GM19351 (cell line): ENCODE measurements around the gene CNTNAP4.

Source experiments
- ATAC-seq: cut with Tn5 transposase; IDR thresholded peaks from one replicate; pipeline ENCODE4 v1.9.1; 2021; ENCODE audit warnings: mild to moderate bottlenecking, moderate library complexity; ENCODE audit not compliant: unreplicated experiment

The CNTNAP4 gene

DNA sequence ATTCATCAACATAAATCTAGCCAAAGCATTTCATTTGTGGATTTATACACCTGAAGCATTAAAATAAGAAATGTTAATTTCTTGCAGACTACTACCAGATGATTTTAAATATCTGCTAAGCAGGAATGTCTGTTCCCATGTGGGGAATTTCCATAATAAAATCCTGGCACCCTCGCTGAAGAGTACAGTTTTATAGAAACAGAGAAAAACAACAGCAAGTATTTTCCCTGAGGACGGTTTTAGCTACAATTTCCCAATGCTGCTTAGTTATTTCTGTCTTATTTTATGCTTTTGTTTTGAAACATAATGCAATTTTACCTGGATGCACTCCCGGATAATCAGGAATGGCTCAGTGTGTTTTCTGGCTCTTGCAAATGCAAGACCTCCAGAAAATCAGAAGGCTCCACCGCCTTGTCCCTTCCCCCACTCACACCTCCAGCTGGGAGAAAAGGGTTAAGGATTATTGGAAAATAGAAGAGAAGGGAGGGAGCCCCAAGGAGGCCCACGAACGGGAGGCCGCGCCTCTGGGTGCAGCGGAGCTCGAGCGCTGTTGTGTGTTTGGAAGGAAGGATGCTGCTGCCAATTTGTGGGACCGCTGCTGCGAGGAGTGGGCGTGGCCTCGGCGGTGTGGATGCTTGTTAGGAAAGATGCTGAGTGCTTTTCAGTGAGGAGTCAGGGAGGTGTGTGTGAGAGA is at the start of gene CNTNAP4:
TSS of gene CNTNAP4 (plus strand) at position 657 of the 694 bp plus-strand sequence. CDS start 262 bp downstream, outside the sequence.
- ATAC-seq = no peak

DNA sequence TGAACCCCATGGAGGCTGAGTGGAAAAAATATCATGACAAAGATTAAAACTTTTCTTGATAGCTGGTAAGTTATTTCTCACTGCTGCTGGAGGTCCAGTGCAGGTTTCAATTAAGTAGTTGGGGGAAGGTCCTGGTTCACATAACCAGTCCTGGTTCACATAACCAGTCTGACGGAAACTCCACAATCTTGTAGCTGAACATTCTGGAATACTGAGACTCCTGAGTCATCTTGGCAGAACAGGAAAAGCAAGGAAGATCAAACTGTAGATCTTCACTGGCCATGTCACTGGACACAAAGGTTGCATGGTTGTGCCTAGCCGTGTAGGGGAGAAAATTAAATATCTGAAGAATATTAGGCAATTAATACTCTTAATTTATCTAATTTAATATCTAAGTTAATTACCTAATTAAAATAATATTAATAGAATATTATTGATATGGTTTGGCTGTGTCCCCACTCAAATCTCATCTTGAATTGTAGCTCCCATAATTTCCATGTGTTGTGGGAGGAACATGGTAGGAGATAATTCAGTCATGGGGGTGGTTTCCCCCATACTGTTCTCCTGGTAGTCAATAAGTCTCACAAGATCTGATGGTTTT is 48.6 kb upstream of the CNTNAP4 start:
- no peak for ATAC-seq

DNA sequence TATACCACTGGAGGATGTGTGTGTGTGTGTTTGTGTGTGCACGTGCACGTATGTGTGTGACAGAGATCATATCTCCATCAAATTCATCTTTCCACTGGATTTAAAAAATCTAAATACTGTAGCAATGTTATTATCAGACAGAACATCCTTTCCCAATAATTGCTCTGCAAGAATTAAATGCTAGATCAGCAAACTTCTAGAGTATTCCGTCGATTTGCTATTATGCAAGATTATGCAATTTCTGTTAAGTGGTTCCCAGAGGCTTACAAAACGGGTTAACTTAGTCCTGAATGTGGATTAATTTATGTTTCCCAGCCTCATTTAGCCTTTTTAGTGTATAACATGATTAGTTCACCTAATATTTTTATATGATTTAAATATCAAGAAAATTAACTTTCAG is 44.5 kb upstream of the CNTNAP4 start:
- no peak for ATAC-seq

DNA sequence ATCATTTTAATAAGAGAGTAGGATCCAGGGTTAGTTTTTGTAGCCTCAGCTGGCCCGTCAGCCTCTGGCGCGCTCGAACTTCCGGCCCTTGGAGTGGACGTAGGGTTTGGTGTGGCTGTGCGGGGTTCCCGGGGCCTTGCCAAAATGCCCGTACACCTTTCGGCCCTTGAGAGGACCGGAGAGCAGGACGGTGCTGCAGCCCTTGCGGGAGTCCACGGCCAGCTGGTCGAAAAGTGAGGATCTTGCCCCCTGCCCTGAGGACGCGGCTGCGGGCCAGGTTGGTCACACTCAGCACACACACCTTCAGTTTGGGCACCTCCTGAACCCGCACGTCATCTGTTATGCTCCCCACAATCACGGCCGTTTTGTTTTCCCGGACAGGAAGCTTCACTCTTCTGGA is 42.2 kb upstream of the CNTNAP4 start:
- ATAC-seq = no peak

DNA sequence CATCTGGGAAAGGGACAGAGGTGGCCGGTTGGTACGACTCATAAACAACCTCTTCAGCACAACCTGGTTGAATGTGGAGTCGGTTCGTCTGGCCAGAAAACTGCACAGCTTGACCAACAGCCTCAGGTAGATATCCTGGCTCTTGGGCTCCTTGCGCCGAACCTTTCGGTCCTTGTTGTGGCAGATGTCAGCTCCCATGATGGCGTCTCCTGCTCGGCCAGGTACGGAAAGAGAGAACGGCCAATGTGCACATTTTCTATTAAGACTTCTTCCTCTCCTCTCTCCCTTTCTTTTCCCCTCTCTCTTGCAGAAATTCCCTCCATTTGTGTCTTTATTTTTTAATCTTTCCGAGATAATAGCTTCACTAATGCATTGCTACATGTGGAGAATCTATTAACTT is 41.8 kb upstream of the CNTNAP4 start:
- ATAC-seq = no peak

DNA sequence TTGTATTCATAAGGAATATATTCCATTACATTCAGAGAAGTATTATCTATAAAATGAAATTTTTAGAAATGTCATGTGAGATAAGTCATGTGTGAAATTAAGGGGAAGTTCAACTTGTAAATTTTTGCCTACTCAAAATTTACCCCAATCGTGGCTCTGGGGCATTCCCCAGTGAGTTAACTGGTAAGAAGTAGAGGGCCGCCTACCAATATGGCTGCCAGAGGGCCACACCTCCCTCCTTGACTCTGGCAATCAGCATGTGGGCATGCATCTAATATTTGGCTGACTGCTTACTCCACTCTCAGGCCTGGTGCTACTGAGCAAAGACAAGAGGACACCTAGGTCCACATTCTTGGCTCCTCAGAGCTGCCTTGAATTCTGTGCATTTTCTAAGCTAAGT is 39.7 kb upstream of the CNTNAP4 start:
- ATAC-seq = no peak

DNA sequence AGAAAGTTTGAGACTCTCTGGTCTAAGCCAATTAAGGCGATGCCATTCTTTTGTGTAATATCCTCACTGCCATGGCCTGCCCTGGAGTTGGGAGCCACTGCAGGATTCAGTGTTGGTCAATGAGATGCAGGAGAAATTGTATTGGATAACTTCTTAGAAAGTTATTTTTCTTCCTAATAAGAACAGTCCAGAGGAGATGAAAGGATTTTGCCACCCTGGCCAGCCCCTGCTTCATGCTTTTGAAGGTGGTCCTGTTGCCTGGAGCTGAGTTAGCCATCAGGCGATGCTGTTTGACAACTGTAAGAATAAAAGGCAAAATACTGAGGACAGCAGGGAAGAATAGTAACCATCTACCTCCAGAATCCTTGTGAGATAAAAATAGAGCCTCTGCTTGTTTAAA is 35.4 kb upstream of the CNTNAP4 start:
- no peak for ATAC-seq

DNA sequence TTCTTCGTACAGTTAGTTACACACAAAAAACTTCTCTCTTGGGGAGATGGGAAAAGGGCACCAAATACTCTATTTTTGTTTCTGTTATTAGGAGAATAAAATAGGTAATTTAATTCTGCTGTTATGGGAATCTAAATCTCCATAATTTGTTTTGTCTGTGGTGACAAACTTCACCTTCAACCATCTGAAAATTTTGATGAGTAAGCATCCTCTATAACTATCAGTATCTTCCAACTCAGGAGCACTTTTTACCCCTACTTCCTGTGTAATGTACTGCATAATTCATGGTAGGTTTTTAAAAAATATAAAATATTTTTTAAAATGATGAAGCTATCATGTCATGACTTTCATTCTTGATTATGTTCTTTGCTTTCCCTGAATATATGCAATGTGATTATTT is 33.6 kb upstream of the CNTNAP4 start:
- ATAC-seq = no peak

DNA sequence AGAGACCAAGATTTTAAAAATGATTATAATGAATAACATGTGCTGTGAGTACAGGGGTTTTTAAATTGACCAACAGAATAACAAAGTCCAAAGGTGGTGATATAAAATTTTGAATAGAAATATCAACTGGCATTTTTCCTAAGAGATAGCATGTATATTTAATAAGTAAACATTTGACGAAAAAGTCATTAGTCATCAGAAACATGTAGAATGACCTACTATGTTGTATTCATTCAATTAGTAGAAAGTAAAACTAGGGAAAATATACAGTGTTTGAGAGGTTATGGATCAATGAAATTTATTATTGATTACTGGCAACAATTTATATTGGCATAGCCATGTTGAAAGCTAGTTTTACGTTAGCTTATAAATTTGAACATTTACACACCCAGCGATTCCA is 30.6 kb upstream of the CNTNAP4 start:
- no peak for ATAC-seq

DNA sequence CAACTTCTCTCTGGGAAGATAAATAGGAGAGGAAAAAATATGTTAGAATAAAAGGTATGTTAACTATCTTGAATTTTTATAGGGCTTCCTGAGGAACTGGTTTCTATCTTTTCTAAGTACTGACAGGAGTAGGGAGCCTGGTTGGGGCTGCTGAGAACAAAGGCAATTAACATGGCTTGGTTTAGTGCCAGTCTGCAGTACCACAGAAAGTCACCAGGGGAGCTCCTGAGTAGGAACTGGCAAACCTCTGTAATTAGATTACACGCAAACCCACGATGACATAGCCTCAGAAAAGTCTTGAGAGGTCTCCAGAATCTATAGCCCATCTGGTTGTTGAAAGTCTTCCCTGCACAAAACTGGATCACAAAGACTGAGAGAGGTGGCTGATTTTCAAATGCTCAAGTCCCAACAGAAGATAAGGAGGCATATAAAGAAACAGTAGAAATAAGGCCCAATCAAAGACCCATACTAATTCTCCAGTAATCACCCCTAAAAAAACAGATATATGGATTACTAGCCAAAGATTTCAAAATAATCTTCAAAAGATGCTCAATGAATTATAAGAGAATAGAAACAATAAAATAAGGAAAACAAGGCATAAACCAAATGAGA is 11.7 kb upstream of the CNTNAP4 start:
- peak; percentile 90 for ATAC-seq

DNA sequence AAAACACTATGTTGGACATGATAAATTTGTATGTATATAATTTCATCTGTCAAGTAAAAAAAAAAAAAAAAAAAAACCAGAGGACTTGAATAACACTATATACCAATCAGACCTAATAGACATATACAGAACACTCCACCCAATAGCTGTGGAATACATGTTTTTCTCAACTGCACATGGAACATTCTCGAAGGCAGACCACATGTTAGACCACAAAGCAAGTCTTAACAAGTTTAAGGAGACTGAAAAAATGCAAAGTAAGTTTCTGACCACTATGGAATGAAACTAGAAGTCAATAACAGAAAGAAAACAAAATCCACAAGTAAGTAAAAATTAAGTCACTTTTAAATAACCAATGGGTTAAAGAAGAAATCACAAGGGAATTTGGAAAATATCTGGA is 8.4 kb upstream of the CNTNAP4 start:
- no peak for ATAC-seq

DNA sequence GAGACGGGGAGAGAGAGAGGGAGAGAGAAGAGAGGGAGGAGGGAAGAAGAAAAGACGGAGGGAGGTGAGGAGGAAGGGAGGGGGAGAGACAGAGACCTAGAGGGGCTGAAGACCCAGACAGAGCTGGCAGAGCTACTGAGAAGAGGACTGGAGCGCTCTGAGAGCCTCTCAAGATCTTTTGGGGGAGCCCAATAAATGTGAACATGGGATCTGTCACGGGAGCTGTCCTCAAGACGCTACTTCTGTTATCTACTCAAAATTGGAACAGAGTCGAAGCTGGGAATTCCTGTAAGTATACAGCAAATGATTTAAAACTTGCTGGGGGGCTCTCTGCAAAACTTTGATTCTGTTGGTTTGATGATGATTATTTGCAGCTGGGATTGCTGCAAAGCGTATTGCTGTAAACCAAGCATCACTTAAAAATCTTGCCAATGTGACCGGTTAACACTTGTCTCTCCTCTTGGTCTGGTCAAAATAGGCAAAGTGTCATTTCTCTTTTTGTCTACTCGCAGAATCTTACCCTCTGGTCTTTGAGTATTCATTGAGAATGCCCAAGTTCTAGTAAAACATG is 344 bp downstream of the CNTNAP4 start:
- ATAC-seq = no peak

DNA sequence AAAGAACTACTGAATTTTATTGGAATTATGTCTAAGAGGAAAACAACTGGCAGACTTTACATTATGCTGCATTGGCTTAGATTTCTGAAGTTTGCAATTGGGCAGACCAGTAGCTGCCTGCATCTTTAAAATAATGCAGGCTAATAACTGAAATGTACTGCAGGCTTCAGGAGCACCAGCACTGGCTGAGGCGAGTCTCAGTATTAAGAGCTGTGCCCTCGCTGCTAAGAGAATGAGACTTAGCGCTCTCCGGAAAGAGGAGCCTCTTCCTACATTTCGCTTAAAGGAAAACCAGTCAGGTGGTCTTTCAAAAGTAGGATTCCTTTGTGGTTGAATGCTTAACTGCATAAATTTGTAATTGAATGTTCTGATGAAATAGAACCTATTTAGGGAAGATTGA is 885 bp downstream of the CNTNAP4 start:
- no peak for ATAC-seq

DNA sequence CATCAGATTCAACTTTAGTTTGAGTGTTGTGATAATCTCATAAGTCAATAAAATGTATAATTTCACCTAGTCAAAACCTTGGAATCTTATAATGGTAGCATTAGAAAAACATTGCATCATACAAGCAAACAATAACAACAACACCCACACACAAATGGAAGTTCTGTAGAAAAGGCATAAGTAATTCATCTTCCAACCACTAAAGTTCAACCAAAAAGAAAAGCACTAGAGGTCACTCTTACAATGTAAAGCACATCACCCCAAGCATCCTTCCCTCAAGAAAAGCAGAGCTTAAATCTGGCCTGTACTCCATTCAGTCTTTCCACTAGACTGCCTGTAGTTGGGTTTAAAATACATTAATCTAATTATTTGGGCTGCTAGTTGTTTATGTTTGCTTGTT is 1.8 kb downstream of the CNTNAP4 start:
- ATAC-seq = peak; percentile 63

DNA sequence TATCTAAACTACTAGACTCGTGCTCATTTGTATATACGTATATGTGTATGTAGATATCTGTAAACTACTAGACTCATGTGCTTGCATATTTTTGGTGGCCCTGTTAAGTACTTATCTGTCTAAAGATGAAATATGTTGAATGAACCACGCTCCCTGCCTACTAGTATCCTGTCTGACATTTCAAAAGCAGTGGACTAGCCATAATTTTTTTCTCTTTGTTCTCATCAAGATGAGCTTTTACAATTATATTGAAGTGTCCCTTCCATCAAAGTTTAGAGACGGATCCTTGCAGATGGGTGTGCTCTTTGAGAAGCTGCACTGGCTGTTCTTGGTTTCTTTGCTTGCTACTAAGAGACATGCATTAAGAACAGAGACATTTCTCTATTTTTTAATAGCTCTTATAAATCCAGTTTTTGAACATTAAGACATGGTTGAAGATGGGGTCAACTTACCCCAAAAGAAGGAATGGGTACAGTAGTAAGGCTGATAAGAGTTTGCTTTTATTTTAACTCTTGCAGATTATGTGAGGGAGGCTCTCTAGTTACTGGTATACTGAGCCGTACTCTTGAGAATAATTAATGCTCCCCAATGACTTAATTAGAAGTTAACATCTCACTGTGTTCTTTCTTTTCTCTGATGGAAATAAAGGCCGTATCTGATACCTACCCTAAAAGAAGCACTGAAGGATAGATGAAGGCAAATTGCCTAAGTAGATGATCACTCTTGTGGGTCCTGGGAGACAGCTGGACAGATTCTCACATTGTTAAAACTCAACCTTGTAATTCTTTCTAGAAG is 3.4 kb downstream of the CNTNAP4 start:
- no peak for ATAC-seq

DNA sequence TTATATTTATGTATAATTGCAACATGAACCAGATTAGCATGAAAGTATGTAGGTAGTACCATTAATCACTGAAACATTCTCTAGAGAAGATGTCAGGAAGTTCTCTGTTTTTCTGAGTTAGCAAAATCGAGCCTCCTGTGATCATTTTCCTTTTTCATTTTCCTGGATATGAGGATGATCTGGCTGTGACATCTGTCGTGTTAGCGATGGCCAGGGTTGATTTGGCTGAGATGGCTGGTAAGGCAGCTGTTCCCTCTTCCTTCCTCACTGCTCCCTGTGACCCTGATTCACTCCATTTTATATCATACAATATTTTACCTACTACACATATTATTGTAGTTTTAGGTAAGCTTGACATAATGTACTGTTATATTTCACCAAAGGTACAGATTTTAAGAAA is 10.3 kb downstream of the CNTNAP4 start:
- ATAC-seq = no peak

DNA sequence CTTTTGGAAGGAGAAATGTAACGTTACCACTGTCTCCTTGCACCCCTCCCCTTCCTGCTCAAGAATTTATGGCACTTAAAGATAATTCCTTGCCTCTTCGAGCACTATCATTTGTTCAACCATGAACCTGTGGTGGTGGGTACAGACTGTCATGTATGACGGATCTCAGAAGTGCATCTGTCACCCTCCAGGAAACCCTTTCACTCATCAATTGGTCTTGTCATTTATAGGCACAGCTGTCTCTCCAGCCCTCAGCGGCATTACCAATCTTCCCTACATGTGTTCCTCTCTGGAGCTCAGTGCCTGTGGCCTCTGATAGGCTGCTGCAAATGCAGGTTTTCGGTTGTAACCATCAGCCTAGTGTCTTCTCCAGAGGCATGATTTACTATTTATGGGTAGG is 15.0 kb downstream of the CNTNAP4 start:
- ATAC-seq = no peak

DNA sequence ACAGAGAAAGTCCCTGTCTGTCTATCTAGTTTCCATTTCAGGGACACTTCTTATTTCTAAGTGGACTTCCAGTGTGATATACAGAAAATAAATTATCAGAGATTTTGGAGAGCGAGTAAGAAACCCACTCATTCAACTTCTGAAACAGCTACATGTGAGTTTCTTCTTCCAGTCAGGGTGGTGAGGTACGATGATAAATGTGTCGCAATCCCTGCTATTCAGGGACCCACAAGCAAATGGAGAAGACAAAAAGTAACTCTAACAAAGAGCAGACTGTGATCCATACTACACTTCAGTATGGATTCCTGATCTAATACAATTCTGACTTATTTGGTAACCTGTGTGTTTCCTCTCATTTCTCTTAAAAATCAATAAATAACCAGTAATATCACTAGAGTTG is 16.8 kb downstream of the CNTNAP4 start:
- ATAC-seq = no peak

DNA sequence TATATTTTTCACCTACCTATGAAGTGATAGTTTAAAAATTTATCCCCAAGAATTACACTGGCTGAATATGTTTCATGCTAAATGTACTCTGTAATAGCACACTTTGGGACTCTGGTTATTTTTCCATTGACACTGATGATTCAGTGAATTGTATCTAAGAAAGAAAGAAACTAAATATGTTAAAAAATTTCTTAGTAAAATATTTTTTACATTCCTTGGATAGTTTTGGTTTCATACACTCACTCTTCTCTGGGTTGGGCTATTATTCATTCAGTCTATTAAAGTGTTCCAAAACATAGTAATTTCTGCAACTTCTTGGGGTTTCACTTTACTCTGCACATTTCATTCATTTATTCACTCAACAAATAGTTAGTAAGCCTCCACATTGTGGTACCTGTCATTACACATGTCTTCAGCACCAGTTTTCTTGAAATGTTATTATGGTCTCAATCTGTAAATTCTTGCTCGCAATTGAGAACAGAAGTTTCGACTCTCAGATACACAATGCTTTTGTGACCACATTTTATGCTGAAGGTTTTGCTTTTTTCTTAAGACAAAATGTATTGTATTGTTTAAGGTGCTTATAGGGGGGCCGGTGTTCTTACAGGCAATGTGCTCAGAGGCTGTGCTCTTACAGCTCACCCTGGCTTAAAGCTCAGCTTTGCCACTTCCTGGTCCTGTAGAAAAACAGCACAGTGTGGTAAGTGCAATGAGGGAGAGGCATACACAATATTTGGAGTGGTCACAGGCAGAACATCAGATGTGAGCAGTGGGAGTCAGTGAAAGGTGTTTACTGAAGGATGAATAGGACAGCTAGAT is 17.4 kb downstream of the CNTNAP4 start:
- ATAC-seq = no peak

DNA sequence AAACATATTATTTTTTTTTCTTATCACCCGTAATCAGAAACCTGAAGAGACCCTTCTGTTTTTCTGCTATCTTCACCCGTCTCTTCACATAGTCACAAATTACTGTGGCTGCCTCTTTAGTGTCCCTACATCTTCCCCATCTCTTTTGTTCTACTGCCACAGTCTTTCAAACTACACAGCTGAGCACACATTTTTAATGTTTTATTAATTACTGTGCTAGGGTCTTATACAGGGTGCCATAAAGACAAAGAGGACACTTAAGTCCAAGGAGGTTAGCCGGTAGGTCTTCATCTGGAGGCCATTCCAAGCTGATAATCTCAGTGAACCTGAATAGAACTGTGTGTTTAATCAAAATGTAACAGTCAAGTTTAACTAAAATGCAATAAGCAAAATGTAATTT is 20.7 kb downstream of the CNTNAP4 start:
- no peak for ATAC-seq
